Measurements from ENCODE around the gene XPO6. TPM values are rescaled to one million over a fixed set of nuclear protein-coding genes. Genes with fewer than 3 reads are reported as not detected.

The XPO6 gene, protein sequence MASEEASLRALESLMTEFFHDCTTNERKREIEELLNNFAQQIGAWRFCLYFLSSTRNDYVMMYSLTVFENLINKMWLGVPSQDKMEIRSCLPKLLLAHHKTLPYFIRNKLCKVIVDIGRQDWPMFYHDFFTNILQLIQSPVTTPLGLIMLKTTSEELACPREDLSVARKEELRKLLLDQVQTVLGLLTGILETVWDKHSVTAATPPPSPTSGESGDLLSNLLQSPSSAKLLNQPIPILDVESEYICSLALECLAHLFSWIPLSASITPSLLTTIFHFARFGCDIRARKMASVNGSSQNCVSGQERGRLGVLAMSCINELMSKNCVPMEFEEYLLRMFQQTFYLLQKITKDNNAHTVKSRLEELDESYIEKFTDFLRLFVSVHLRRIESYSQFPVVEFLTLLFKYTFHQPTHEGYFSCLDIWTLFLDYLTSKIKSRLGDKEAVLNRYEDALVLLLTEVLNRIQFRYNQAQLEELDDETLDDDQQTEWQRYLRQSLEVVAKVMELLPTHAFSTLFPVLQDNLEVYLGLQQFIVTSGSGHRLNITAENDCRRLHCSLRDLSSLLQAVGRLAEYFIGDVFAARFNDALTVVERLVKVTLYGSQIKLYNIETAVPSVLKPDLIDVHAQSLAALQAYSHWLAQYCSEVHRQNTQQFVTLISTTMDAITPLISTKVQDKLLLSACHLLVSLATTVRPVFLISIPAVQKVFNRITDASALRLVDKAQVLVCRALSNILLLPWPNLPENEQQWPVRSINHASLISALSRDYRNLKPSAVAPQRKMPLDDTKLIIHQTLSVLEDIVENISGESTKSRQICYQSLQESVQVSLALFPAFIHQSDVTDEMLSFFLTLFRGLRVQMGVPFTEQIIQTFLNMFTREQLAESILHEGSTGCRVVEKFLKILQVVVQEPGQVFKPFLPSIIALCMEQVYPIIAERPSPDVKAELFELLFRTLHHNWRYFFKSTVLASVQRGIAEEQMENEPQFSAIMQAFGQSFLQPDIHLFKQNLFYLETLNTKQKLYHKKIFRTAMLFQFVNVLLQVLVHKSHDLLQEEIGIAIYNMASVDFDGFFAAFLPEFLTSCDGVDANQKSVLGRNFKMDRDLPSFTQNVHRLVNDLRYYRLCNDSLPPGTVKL
- total RNA-seq = 122 and 156 TPM in 2 replicates

DNA sequence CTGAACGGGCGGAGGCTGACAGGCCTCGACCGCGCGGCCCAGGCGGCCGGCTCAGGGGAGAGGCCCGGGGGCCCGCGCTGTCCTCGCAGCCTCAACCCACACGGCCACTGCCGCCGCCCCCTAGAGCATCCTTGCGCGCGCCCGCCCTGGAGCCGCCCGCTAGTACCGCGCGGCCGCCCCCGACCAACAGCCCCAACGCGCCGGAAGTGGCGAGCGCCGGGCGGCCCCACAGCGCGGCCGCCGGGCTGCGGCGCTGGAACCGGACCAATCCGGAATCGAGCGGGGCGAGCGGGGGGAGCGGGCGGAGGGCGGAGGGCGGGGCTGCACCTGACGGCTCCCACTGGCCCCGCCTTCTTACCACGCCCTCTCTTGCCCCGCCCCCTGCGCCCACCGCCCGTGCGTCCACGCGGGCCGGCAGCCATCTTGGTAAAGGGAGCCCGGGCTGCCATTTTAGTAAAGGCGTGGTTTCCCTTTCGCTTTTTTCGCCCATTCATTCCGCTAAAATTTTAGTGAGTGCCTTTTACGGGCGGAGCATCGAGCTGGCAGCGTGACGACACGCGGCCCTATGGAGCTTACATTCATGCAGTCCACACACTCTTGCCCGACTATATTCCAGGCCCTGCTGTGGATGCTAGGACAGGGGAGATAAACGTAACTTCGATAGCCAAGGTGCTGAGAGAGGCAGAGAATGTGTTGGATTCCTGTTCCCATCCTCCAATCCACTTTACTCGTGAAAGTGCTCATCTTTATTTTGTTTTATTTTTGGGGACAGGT, at the start of gene XPO6:
XPO6 (minus strand) TSS at position 208 of the 774 bp plus-strand sequence. CDS start 597 bp downstream, outside the sequence.

DNA sequence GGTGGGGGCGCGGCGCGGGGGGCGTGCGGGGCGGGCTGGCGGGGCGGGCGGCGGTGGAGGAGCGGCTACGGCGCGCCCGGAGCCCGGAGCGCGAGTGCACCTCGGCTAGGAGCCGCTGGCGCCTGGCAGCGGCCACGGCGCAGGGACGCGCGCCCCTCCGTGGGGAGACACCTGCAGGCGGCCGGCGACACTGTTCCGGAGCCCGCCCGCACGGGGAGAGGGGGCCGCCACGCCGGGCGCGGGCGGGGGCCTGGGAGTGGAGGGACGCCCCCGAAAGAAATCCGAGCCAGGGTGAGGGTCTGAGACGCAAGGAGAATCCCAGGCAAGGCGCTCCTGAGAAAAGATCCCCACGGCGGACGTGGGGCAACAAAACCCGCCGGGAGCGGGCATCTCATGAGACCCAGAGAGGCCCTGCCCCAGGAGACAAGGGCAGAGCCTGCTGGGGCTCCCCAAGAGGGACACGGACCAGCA, 148.1 kb downstream of the XPO6 start, which contains the start of gene GSG1L:
GSG1L (minus strand) TSS at position 124 of the 471 bp plus-strand sequence. CDS start 290 bp downstream, outside the sequence.

Small RNA genes within 50 kb of the gene (small RNA-seq; reads per million reads assigned to genes)
- not detected for gene RF00402
- not detected for gene RNY1P10

Other genes with a start within 250 kb of the XPO6 start
- not detected in 2 replicates for gene GSG1L, start 148.3 kb downstream of the XPO6 start, total RNA-seq
- under 0.01 TPM in 1 of 2 replicates, not detected in the other for gene SBK1, start 80.6 kb upstream of the XPO6 start, total RNA-seq
- gene NPIPB6, start 151.5 kb upstream of the XPO6 start, total RNA-seq = not detected in 2 replicates
- 37.6 and 48.9 TPM in 2 replicates for gene EIF3CL, start 191.9 kb upstream of the XPO6 start, total RNA-seq